Adrenal gland (tissue), 5 donors: ENCODE data around the gene BBLN.
"Not testable (repeated sequence)": the region's sequence is repeated elsewhere in the genome, so short reads cannot be mapped to it uniquely, and the experiment has no call there.

Experiments
- POLR2A ChIP-seq, 2 donors: fragments of 450-650 bp; IDR thresholded peaks; one replicate each; pipeline ENCODE4 v1.6.1; 2017; ENCODE audit warnings: antibody characterized with exemption in 2 of 2, mild to moderate bottlenecking in 2 of 2, moderate library complexity in 1 of 2
- TF ChIP-seq, protein P1 (sequence below), 6 experiments: fragments of 450-650 bp in 4 of 6; fragments of 200-600 bp in 2 of 6; sonication (generic) in 1 of 6; IDR thresholded peaks; 1 replicate in 5 of 6; 2 replicates in 1 of 6; pipeline versions ENCODE4 v1.5.1 to v1.8.0; 2016 to 2021; ENCODE audit warnings: antibody characterized with exemption in 6 of 6, mild to moderate bottlenecking in 2 of 6, moderate library complexity in 1 of 6
- donor health status: DM: no; HTN: no; CAD: no.

DNA sequence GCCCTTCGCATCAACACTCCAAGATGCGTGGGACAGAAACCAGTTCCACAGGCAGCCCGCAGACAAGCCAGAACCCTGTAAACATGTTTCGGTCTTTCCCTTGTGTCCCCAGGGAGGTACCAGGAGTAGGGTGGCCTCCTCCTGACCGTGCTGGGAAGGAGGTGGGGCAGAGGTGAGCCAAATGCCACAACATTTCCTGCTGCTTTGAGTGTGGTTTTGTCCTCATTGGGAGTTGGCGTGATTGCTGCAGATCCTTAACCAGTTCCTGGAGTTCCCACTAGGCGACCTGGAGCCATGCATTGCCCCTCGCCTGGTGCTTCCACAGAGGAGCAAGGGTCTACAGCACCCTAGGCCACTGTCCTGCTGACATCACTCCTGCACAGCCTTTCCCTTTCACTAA is 24.5 kb upstream of the BBLN start:
- TF ChIP-seq, protein P1, sequence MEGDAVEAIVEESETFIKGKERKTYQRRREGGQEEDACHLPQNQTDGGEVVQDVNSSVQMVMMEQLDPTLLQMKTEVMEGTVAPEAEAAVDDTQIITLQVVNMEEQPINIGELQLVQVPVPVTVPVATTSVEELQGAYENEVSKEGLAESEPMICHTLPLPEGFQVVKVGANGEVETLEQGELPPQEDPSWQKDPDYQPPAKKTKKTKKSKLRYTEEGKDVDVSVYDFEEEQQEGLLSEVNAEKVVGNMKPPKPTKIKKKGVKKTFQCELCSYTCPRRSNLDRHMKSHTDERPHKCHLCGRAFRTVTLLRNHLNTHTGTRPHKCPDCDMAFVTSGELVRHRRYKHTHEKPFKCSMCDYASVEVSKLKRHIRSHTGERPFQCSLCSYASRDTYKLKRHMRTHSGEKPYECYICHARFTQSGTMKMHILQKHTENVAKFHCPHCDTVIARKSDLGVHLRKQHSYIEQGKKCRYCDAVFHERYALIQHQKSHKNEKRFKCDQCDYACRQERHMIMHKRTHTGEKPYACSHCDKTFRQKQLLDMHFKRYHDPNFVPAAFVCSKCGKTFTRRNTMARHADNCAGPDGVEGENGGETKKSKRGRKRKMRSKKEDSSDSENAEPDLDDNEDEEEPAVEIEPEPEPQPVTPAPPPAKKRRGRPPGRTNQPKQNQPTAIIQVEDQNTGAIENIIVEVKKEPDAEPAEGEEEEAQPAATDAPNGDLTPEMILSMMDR (IDR thresholded peaks at IDR 0.05) = not testable (repeated sequence)
- TF ChIP-seq POLR2A (IDR thresholded peaks at IDR 0.05) = not testable (repeated sequence)
